Spleen (tissue), 7 donors: ENCODE results near the gene TBC1D9.

ENCODE experiments used
- POLR2AphosphoS5 ChIP-seq, 3 donors: sonication (generic); formaldehyde crosslinking; IDR thresholded peaks; one replicate each; pipeline ENCODE4 v1.5.1; 2017; ENCODE audit warnings: antibody characterized with exemption in 3 of 3
- TF ChIP-seq, protein P1 (sequence below), 11 experiments: fragments of 200-600 bp in 7 of 11; fragments of 450-650 bp in 4 of 11; sonication (generic) in 4 of 11; IDR thresholded peaks in 8 of 11; conservative IDR thresholded peaks in 3 of 11; 1 replicate in 7 of 11; 2 replicates in 4 of 11; pipeline versions ENCODE4 v1.4.0 to v1.8.0; 2016 to 2021; ENCODE audit warnings: antibody characterized with exemption in 11 of 11, inconsistent platforms in 4 of 11, mild to moderate bottlenecking in 1 of 11
- donor health status: DM: no; HTN: no; CAD: no; lungs with moderate emphysema.
- donor health status: DM: no; HTN: no; CAD: no.
- donor health status: DM: no; HTN: no; CAD: no.

DNA sequence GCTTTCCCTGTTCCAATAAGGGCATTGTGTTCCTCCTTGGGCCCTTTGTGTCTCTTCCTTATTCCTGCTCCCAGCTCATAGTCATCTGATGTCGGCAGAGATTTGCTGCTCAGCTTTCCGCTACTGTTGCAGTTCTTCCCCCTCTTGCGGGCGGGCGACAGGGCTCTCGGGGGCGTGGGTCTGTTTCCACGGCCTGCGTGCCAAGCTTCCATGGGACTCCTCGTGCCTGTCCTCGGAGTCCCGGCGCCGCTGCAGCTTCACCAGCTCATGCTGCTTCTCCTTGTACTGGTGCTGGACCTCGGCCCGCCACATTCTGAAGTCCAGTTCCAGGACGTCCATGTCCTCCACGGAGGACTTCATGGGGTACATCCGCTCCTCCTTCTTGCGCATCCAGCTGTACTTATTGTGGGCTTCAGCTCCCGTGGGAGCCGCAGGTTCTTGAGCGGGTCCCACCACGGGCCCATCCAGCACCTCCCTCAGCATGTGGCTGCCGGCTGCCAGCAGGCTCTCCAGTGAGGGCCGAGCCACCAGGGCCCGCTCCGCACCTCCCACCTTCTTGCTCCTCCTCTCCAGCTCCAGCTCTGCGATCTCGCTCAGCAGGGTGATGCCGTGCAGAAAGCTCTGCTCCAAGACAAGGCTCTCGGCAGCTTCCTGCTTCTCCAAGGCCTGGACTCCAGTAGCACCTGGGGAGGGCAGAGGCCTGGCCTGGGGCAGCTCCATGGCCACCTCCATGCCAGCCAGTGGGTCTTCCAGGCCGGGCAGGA, 113.3 kb downstream of the TBC1D9 start:
- TF ChIP-seq, protein P1, sequence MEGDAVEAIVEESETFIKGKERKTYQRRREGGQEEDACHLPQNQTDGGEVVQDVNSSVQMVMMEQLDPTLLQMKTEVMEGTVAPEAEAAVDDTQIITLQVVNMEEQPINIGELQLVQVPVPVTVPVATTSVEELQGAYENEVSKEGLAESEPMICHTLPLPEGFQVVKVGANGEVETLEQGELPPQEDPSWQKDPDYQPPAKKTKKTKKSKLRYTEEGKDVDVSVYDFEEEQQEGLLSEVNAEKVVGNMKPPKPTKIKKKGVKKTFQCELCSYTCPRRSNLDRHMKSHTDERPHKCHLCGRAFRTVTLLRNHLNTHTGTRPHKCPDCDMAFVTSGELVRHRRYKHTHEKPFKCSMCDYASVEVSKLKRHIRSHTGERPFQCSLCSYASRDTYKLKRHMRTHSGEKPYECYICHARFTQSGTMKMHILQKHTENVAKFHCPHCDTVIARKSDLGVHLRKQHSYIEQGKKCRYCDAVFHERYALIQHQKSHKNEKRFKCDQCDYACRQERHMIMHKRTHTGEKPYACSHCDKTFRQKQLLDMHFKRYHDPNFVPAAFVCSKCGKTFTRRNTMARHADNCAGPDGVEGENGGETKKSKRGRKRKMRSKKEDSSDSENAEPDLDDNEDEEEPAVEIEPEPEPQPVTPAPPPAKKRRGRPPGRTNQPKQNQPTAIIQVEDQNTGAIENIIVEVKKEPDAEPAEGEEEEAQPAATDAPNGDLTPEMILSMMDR (IDR thresholded peaks at IDR 0.05 in 8 of 11, conservative IDR thresholded peaks at IDR 0.05 in 3 of 11): no peak
- peak in 2 of 3 donors; percentile 18 to 23 for TF ChIP-seq POLR2AphosphoS5 (IDR thresholded peaks at IDR 0.05)
